Fibroblast of the aortic adventitia (primary cell): ENCODE results near the gene LRP1B. TPM values are rescaled to one million over a fixed set of nuclear protein-coding genes. Genes with fewer than 3 reads are reported as not detected.
"Not testable (repeated sequence)": the region's sequence is repeated elsewhere in the genome, so short reads cannot be mapped to it uniquely, and the experiment has no call there.

Experiments
- DNase-seq: peaks from one replicate; pipeline ENCODE4 v3.0.0-alpha.2; 2010; ENCODE audit warnings: low read depth
- H3K4me3 ChIP-seq: 2 replicates; pipeline ENCODE4 v1.5.1; 2011; ENCODE audit warnings: low read depth, mild to moderate bottlenecking, control low read depth, low read length, moderate library complexity
- total RNA-seq: library from RNA; depleted of rRNA; stranded (reverse); fragments of >200 nt; gene quantifications from 2 replicates; pipeline ENCODE4 v1.2.3, GENCODE V29; 2012; ENCODE audit warnings: low replicate concordance
- TF ChIP-seq, protein P1 (sequence below): IDR thresholded peaks from 2 replicates; pipeline ENCODE4 v1.5.1; 2011; ENCODE audit warnings: mild to moderate bottlenecking, low read length, control low read depth, inconsistent platforms; ENCODE audit not compliant: insufficient read depth

Gene LRP1B
- total RNA-seq, 1 donor, result 0.36 TPM

DNA sequence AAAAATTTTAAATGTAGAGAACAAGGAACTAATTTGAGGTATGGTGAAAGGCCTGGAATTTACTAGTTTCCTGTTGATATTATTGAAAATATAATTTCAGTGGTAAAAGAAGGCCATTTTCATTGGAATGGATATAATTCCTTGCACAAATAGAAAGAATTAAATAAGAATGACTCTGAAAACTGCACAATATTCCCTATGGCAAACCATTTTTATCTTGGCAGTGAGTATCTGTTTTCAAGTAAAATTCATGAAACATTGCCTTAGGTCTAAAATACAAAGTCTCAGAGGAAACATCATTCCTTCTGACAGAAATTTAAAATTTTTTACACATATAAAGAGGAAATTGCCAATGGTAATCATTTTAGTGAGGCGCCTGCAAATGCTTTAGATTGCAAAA, 1468.3 kb downstream of the LRP1B start:
- DNase-seq, result no peak
- TF ChIP-seq, protein P1, sequence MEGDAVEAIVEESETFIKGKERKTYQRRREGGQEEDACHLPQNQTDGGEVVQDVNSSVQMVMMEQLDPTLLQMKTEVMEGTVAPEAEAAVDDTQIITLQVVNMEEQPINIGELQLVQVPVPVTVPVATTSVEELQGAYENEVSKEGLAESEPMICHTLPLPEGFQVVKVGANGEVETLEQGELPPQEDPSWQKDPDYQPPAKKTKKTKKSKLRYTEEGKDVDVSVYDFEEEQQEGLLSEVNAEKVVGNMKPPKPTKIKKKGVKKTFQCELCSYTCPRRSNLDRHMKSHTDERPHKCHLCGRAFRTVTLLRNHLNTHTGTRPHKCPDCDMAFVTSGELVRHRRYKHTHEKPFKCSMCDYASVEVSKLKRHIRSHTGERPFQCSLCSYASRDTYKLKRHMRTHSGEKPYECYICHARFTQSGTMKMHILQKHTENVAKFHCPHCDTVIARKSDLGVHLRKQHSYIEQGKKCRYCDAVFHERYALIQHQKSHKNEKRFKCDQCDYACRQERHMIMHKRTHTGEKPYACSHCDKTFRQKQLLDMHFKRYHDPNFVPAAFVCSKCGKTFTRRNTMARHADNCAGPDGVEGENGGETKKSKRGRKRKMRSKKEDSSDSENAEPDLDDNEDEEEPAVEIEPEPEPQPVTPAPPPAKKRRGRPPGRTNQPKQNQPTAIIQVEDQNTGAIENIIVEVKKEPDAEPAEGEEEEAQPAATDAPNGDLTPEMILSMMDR, result no peak
- no peak overlapping the region for H3K4me3 ChIP-seq

DNA sequence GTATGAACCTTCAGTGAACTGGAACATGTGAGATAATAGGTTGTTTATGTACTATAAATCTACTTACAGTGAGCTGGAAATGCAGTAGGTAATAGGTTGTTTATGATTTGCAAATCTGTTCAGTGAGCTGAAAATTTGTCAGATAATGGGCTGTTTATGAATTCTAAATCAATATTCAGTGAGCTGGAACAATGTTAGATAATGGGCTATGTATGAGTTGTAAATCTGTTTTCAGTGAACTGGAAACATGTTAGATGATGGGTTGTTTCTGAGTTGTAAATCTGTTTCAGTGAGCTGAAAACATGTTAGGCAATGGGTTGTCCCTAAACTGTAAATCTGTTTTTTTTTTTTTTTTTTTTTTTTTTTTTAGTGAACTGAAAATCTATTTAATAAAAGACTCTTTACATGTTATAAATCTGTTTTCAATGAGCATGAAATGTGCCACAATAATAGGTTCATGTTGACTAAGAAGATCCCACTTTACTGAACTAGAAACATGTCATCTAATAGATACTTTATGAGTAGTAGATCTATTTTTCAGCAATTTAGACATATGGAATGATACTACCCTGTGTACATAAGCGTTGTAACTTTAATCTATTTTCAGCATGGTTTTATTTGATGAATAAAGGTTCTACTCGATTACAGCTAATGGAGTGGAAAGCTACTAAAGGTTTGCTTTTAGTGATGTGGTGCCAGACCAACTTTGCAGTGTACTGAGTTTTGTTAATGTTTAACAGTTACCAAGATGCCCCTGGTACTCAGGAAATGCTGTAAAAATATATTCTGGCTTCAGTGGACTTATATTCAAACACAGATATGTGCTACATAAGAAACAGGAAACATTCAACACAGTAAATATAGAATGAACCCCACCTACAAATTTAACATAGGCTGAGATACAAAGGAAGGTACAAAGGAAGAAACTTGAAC, 1471.8 kb downstream of the LRP1B start:
- TF ChIP-seq, protein P1, result no peak
- no peak for DNase-seq
- no peak overlapping the region for H3K4me3 ChIP-seq

DNA sequence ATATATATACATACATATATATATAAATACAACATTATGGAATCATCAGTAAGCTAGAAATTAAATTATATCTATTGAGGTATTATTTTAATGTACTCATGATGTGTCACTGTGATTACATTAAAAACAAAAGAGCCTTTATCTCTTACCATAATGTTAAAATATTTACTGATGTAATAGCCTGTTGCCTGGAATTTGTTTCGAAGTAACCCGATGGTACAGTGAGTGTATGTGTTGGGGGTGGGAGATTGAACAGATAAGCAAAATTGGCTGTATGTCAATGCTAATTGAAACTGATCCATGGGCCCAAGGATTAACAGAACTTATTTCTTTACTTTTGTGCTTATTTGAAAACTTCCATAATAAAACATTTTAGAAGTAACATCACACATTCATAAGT, 1473.2 kb downstream of the LRP1B start:
- TF ChIP-seq, protein P1, result no peak
- peak; percentile 86 for DNase-seq
- H3K4me3 ChIP-seq, result no peak overlapping the region

DNA sequence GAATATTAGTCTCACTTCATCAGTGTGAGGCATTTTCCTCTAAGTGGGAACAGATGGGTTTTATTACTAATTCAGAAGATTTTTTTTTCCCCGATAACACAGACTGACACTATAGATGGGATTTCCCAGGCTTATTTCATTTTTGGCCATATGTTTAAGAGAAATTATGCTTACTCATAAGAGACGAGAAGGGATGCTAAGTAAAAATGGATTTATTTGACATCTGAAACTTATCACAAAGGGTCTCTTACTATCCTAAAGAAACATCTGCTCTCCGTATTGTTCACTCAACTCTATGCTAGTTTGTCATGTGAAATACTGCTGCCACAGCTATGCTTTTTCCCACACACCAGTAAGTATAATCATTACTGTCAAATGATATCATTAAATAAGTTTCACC, 1476.3 kb downstream of the LRP1B start:
- TF ChIP-seq, protein P1, result no peak
- DNase-seq, result peak; percentile 88
- no peak overlapping the region for H3K4me3 ChIP-seq

DNA sequence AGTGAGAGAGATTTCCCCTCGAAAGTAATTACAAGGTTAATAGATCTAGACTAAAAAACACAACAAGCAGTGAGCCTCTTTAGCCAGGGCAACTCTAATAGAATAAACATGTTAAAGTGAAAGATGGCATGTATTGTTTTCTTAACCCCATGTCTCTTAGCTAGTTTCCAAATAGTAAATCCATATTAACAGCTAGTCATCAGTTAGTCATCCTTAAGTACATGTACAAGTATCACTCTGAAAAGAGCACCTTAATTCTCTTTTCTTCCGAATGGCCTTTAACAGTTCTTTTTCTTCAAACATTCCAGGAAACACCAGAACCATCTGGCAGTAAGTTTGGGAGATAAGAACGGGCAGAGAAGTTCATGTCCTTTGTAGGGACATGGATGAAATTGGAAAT, 1480.0 kb downstream of the LRP1B start:
- no peak overlapping the region for H3K4me3 ChIP-seq
- TF ChIP-seq, protein P1, result no peak
- peak; percentile 57 for DNase-seq

DNA sequence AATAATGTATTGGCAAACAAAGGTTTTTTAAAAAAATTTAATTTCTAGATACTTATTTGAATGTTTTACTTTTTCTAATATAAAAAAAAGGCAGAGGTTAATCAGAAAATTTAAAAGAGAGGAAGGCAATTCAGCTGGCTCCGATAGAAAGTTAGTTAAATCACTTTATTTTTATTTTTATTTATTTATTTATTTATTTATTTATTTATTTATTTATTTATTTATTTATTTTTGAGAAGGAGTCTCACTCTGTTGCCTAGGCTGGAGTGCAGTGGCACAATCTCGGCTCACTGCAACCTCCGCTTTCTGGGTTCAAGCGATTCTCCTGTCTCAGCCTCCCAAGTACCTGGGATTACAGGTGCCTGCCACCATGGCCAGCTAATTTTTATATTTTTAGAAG, 1480.7 kb downstream of the LRP1B start:
- DNase-seq, H3K4me3 ChIP-seq: not testable (repeated sequence)

DNA sequence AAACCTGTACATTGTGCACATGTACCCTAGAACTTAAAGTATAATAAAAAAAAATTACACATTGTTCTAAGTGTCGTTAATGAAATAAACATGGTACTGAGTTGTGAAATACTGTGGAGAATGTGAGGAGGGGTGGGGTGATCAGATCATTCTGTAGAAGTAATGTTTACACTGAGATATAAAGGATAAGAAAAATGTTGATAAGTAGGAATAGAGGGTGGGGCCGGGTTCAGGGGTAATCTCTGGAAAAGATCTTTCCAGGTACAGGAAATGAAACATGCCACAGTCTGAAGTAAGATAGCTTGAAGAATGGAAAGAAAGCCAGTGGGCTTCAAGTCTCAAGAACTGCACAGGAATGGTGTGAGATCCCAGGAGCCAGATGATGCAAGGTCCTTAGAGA, 1482.4 kb downstream of the LRP1B start:
- no peak overlapping the region for H3K4me3 ChIP-seq
- TF ChIP-seq, protein P1, result no peak
- no peak for DNase-seq
